ENCODE measurements around the gene PEAK1. TPM values are rescaled to one million over a fixed set of nuclear protein-coding genes. Genes with fewer than 3 reads are reported as not detected.

PEAK1 gene
- total RNA-seq, 2 experiments from 2014 or later: 29.1 to 33.0 TPM

DNA sequence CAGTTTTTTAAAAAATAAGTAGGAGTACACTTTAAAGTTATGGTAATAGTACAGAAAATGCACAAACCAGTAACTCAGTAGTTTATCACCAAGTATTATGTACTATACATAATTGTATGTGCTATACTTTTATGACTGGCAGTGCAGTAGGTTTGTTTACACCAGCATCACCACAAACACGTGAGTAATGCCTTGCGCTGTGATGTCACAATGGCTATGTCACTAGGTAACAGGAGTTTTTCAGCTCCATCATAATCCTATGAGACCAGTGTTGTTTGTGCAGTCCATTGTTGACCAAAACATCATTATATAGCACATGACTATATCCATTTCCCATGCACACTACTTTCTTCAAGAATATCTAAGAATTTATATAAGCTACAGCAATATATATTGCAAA is 280.6 kb downstream of the PEAK1 start:
- Mint-ChIP-seq H3K27ac (no peak overlapping the region), H3K4me1 (peaks cover 6% of the 10 kb centered on the region), H3K9me3 (ENCODE audit: low read depth) (no peaks in the 10 kb centered on the region), H3K4me3 (no peak overlapping the region), H3K36me3 (peaks cover 34% of the 10 kb centered on the region), H3K27me3 (no peaks in the 10 kb centered on the region)
- DNase-seq (no peak), ATAC-seq (no peak)
- CTCF ChIA-PET: interaction anchor here (1.9 kb wide), 1 partner anchor 404 kb away, joined by 4 read pairs; no protein-coding TSS in a partner anchor

GRCh38 chr15:77138167-77138522 is 281.8 kb downstream of the PEAK1 start:
- peaks cover 33% of the 10 kb centered on the region for H3K36me3 Mint-ChIP-seq
- ATAC-seq: no peak
- CTCF ChIA-PET: no interaction called here
- peaks cover 2% of the 10 kb centered on the region for H3K4me1 Mint-ChIP-seq
- no peak overlapping the region for H3K27ac Mint-ChIP-seq
- H3K9me3 Mint-ChIP-seq (ENCODE audit: low read depth): no peaks in the 10 kb centered on the region
- no peaks in the 10 kb centered on the region for H3K27me3 Mint-ChIP-seq
- DNase-seq: no peak
- no peak overlapping the region for H3K4me3 Mint-ChIP-seq

- CTCF ChIA-PET: no interaction called here
- ATAC-seq (no peak), DNase-seq (no peak)
- Mint-ChIP-seq H3K9me3 (ENCODE audit: low read depth) (no peaks in the 10 kb centered on the region), H3K27ac (no peak overlapping the region), H3K27me3 (no peaks in the 10 kb centered on the region), H3K36me3 (peaks cover 25% of the 10 kb centered on the region), H3K4me1 (peaks cover 2% of the 10 kb centered on the region), H3K4me3 (no peak overlapping the region)
These were observed 284.7 kb downstream of the PEAK1 start for GRCh38 chr15:77135181-77135580.

GRCh38 chr15:77130315-77130930 is 289.5 kb downstream of the PEAK1 start:
- CTCF ChIA-PET: interaction anchor here (1.7 kb wide), 1 partner anchor 413 kb away, joined by 6 read pairs; no protein-coding TSS in a partner anchor
- peaks cover 14% of the 10 kb centered on the region for H3K36me3 Mint-ChIP-seq
- H3K4me3 Mint-ChIP-seq: no peak overlapping the region
- DNase-seq: no peak
- no peaks in the 10 kb centered on the region for H3K9me3 Mint-ChIP-seq (ENCODE audit: low read depth)
- H3K27ac Mint-ChIP-seq: no peak overlapping the region
- no peak for ATAC-seq
- peaks cover 2% of the 10 kb centered on the region for H3K4me1 Mint-ChIP-seq
- no peaks in the 10 kb centered on the region for H3K27me3 Mint-ChIP-seq

DNA sequence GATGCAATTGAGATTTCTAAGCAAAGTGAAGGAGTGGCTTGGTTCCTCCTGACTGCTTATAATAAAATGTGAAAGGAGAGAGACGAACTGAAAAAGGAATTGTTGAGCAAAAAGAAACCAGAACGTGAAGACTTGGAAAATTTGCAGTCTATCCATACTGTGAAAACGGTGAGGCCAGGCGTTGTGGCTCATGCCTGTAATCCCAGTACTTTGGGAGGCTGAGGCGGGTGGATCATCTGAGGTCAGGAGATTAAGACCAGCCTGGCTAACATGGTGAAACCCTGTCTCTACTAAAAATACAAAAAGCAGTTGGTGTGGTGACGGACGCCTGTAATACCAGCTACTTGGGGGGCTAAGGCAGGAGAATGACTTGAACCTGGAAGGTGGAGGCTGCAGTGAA is 292.3 kb downstream of the PEAK1 start:
- H3K4me3 Mint-ChIP-seq: no peak overlapping the region
- CTCF ChIA-PET: interaction anchor here (2.1 kb wide), 1 partner anchor 416 kb away, joined by 5 read pairs; no protein-coding TSS in a partner anchor
- DNase-seq (no peak), ATAC-seq (no peak)
- no peak overlapping the region for H3K27ac Mint-ChIP-seq
- H3K36me3 Mint-ChIP-seq: peaks cover 6% of the 10 kb centered on the region
- H3K27me3 Mint-ChIP-seq: no peaks in the 10 kb centered on the region
- peaks cover 6% of the 10 kb centered on the region for H3K4me1 Mint-ChIP-seq
- H3K9me3 Mint-ChIP-seq (ENCODE audit: low read depth): no peaks in the 10 kb centered on the region

GRCh38 chr15:77126529-77127326 is 293.2 kb downstream of the PEAK1 start:
- CTCF ChIA-PET: interaction anchor here (2.1 to 2.7 kb wide), 3 partner anchors 12 to 417 kb away, joined by 5 to 12 read pairs (median 6); no protein-coding TSS in a partner anchor
- Mint-ChIP-seq H3K36me3 (peaks cover 5% of the 10 kb centered on the region), H3K4me1 (peaks cover 10% of the 10 kb centered on the region), H3K4me3 (no peak overlapping the region), H3K9me3 (ENCODE audit: low read depth) (no peaks in the 10 kb centered on the region), H3K27me3 (no peaks in the 10 kb centered on the region), H3K27ac (no peak overlapping the region)
- ATAC-seq (no peak), DNase-seq (no peak)

DNA sequence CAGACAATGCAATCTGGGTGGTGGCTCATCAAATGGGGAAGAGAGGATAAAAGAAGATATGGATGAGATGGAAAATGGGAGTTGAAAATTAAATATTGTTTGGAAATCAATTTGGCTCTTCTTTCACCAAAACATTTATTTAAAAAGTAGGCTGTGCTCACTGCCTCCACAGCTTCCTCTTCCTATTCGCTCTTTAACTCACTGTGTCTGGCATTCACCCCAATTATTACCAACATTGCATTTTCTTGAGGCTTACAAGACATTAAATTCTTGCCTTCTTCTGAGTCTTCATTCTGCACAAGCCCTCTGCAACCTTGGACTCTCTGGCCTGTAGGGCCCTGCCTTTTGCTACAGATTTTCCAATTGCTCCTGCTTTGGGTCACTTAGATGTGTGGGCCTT is 296.1 kb downstream of the PEAK1 start:
- H3K36me3 Mint-ChIP-seq: peaks cover 3% of the 10 kb centered on the region
- CTCF ChIA-PET: interaction anchor here (2.6 to 2.7 kb wide), 2 partner anchors 9 to 420 kb away, joined by 6 to 12 read pairs; no protein-coding TSS in a partner anchor
- no peak overlapping the region for H3K4me3 Mint-ChIP-seq
- H3K9me3 Mint-ChIP-seq (ENCODE audit: low read depth): no peaks in the 10 kb centered on the region
- H3K27ac Mint-ChIP-seq: no peak overlapping the region
- ATAC-seq: no peak
- no peak for DNase-seq
- no peaks in the 10 kb centered on the region for H3K27me3 Mint-ChIP-seq
- peaks cover 13% of the 10 kb centered on the region for H3K4me1 Mint-ChIP-seq

GRCh38 chr15:77122576-77122975 is 297.3 kb downstream of the PEAK1 start:
- Mint-ChIP-seq H3K4me1 (peaks cover 15% of the 10 kb centered on the region), H3K9me3 (ENCODE audit: low read depth) (no peaks in the 10 kb centered on the region), H3K27ac (no peak overlapping the region), H3K27me3 (no peaks in the 10 kb centered on the region), H3K4me3 (no peak overlapping the region), H3K36me3 (peaks cover 2% of the 10 kb centered on the region)
- no peak for DNase-seq
- ATAC-seq: no peak
- CTCF ChIA-PET: interaction anchor here (2.3 kb wide), 1 partner anchor 149 kb away, joined by 7 read pairs; no protein-coding TSS in a partner anchor

GRCh38 chr15:77121599-77121998 is 298.3 kb downstream of the PEAK1 start:
- Mint-ChIP-seq H3K27ac (no peak overlapping the region), H3K4me3 (no peak overlapping the region), H3K27me3 (no peaks in the 10 kb centered on the region), H3K9me3 (ENCODE audit: low read depth) (no peaks in the 10 kb centered on the region), H3K4me1 (peaks cover 15% of the 10 kb centered on the region), H3K36me3 (no peaks in the 10 kb centered on the region)
- CTCF ChIA-PET: interaction anchor here (1.4 to 2.3 kb wide), 2 partner anchors 148 to 345 kb away, joined by 3 to 7 read pairs; no protein-coding TSS in a partner anchor
- no peak for DNase-seq
- no peak for ATAC-seq

DNA sequence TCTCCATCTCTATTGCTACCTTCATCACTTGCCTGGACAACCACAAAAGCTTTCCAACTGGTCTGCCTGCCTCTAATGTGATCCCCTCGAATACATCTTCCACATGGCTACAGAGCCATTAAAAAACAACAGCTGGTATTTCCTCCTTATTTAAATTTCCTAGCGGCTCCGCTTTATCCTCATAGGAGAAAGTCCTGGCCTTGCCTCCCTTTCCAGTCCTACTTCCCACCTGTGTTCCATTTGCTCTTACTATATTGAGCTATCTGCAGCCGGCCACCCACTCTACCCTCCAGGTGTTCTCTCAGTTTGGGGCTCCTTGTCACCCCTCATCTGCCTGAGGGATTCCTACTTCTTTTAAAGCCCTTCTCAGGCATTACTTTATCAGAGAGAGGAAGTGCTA is 299.3 kb downstream of the PEAK1 start:
- Mint-ChIP-seq H3K4me3 (no peak overlapping the region), H3K27ac (no peak overlapping the region), H3K4me1 (peaks cover 15% of the 10 kb centered on the region), H3K9me3 (ENCODE audit: low read depth) (no peaks in the 10 kb centered on the region), H3K27me3 (no peaks in the 10 kb centered on the region), H3K36me3 (no peaks in the 10 kb centered on the region)
- CTCF ChIA-PET: interaction anchor here (0.9 to 4.9 kb wide), 7 partner anchors 11 to 421 kb away, joined by 3 to 57 read pairs (median 14); no protein-coding TSS in a partner anchor
- ATAC-seq (no peak), DNase-seq (no peak)

DNA sequence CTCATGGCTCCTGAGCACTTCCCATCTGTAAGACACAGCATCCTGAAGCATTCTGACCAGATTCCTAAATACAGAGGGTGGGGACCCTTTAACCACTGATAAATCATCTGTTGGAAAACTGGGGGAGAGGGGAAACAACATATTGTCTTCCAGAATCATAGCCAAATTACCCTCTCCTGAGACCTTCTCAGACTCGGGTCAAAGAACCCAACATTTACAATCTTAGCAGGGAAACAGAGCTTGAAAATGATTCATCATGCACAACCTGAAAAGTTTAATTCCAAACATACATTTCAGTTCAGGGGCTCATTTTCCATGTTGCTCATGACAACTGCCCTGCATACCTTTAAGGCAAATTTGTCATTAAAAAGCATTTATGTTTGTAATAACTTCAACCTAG is 300.5 kb downstream of the PEAK1 start:
- H3K4me3 Mint-ChIP-seq: no peak overlapping the region
- no peaks in the 10 kb centered on the region for H3K36me3 Mint-ChIP-seq
- ATAC-seq (no peak), DNase-seq (no peak)
- H3K9me3 Mint-ChIP-seq (ENCODE audit: low read depth): no peaks in the 10 kb centered on the region
- H3K27ac Mint-ChIP-seq: no peak overlapping the region
- no peaks in the 10 kb centered on the region for H3K27me3 Mint-ChIP-seq
- peaks cover 15% of the 10 kb centered on the region for H3K4me1 Mint-ChIP-seq
- CTCF ChIA-PET: interaction anchor here (0.7 to 4.9 kb wide), 13 partner anchors 12 to 423 kb away, joined by 3 to 57 read pairs (median 9); no protein-coding TSS in a partner anchor

GRCh38 chr15:77118882-77119321 is 301.0 kb downstream of the PEAK1 start:
- Mint-ChIP-seq H3K9me3 (ENCODE audit: low read depth) (no peaks in the 10 kb centered on the region), H3K4me1 (peaks cover 15% of the 10 kb centered on the region), H3K4me3 (no peak overlapping the region), H3K27ac (no peak overlapping the region), H3K36me3 (no peaks in the 10 kb centered on the region), H3K27me3 (no peaks in the 10 kb centered on the region)
- CTCF ChIA-PET: interaction anchor here (0.7 to 4.9 kb wide), 16 partner anchors 12 to 684 kb away, joined by 3 to 57 read pairs (median 7); no protein-coding TSS in a partner anchor
- ATAC-seq (peak; percentile 78), DNase-seq (peak; percentile 60)

DNA sequence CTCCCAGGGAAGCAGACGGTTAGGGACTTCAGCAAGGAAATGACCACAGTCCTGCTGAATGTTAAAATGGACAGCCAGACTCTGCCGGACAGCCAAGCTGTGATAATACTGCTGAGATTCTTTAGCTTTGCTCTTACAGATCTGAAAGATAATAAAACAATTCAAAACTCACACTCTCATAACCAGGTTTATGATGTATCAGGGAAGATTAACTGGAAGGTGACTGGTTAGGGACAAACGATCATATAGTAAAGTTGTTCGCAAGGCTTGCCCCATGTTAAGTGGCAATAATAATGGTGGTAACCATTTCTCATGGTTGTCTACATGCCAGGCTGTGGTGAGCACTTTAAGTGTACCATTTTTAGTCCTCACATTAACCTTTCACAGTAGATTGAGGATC is 304.7 kb downstream of the PEAK1 start:
- Mint-ChIP-seq H3K27me3 (no peaks in the 10 kb centered on the region), H3K27ac (no peak overlapping the region), H3K36me3 (no peaks in the 10 kb centered on the region), H3K4me3 (no peak overlapping the region), H3K4me1 (peaks cover 5% of the 10 kb centered on the region), H3K9me3 (ENCODE audit: low read depth) (no peaks in the 10 kb centered on the region)
- DNase-seq: no peak
- CTCF ChIA-PET: interaction anchor here (1.0 to 1.8 kb wide), 3 partner anchors 10 to 428 kb away, joined by 4 to 6 read pairs (median 5); no protein-coding TSS in a partner anchor
- no peak for ATAC-seq

All from activated CD8-positive, alpha-beta memory T cell treated with anti-CD3 and anti-CD28 coated beads, Interleukin-2, amount 10 ng/mL, durations not matched to agents 7 days and 5 days (primary cell).